ENCODE data around the gene MROH9.
"Not testable (repeated sequence)": the region's sequence is repeated elsewhere in the genome, so short reads cannot be mapped to it uniquely, and the experiment has no call there.

The MROH9 gene

DNA sequence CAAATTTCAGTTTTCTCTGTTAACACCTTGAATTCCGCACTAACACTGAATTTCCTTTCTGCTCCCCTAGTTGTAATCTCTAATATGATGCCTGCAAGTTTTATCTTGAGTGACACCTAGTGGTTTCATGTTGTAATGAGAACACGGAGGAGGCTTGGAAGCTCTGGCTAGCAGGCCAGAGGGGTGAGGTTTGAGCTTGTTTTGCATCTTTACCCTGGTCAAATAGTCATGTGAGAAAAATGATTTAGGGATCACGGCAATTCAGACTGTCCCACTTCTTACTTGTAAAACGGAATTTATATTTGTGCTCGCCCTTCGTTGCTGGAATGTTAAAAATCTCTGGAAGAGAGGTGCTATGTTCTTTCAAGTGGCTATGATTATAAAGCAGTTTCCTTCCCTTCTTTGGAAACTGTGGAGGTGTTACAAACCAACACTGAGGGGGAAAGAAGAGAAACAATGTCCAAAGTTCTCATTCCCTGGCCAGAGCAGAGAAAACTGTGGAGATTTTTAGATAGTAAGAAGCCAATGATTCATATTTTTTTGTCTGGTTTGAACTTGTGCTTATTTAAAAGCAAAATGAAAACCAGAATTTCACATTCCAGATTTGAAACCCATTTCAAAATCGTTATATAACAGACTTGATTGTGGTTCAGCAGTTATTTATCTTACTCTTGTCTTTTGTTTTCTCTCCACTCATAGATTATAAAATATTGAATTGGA, 5.3 kb upstream of the MROH9 start:
- H3K9me3 Mint-ChIP-seq, result no peaks in the 10 kb centered on the region
- no peaks in the 10 kb centered on the region for H3K36me3 Mint-ChIP-seq (ENCODE audit: low read depth)
- H3K4me3 Mint-ChIP-seq, result no peak overlapping the region
- H3K27me3 Mint-ChIP-seq, result peaks cover 6% of the 10 kb centered on the region
- H3K27ac Mint-ChIP-seq, result no peak overlapping the region
- DNase-seq, result no peak
- peaks cover 1% of the 10 kb centered on the region for H3K4me1 Mint-ChIP-seq (ENCODE audit: low read depth)

DNA sequence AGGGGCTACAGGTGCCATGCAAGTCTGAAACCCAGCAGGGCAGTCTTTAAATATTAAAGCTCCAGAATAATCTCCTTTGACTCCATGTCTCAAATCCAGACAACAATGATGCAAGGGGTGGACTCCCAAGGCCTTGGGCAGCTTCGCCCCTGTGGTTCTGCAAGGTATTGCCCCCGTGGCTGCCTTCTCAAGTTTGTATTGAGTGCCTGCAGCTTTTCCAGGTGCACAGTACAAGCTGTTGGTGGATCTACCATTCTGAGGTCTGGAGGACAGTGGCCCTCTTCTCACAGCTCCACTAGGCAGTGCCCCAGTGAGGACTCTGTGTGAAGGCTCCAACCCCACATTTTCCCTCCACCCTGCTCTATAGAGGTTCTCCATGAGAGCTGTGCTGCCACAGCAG, 3.7 kb upstream of the MROH9 start:
- Mint-ChIP-seq H3K4me3 (no peak overlapping the region), H3K9me3 (no peaks in the 10 kb centered on the region), H3K27me3 (peaks cover 6% of the 10 kb centered on the region), H3K4me1 (ENCODE audit: low read depth) (peaks cover 1% of the 10 kb centered on the region), H3K27ac (no peak overlapping the region), H3K36me3 (ENCODE audit: low read depth) (no peaks in the 10 kb centered on the region)
- DNase-seq, result no peak

DNA sequence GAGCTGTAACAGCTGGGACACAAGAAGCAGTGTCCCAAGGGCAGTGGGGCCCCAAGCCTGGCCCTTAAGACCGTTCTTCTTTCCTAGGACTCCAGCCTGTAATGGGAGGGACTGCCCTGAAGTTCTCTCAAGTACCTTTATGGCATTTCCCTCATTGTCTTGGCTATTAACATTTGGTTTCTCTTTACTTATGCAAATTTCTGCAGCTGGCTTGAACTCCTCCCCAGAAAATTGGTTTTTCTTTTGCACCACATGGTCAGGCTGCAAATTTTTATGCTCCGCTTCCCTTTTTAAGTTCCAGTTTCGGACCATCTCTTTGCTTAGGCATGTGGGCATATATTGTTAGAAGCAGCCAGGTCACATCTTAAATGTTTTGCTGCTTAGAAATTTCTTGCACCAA, 3.1 kb upstream of the MROH9 start:
- no peak for DNase-seq
- no peak overlapping the region for H3K27ac Mint-ChIP-seq
- H3K4me3 Mint-ChIP-seq, result no peak overlapping the region
- H3K4me1 Mint-ChIP-seq (ENCODE audit: low read depth), result peaks cover 1% of the 10 kb centered on the region
- H3K36me3 Mint-ChIP-seq (ENCODE audit: low read depth), result no peaks in the 10 kb centered on the region
- no peaks in the 10 kb centered on the region for H3K9me3 Mint-ChIP-seq
- peaks cover 6% of the 10 kb centered on the region for H3K27me3 Mint-ChIP-seq

DNA sequence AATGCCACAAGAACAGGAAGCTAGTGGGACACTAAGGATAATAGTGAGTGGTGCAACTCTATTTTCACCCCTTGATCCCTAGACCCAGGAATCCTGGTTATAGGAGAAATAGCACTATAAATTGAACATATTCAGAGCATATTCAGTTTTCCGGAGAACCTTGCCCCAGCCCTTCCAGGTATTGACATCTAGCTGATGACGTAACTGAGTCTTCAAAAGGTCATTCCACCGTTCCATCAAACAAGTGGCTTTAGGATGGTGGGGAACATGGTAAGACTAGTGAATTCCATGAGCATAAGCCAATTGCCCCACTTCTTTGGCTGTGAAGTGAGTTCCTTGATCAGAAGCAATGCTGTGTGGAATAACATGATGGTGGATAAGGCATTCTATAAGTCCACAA, 2.9 kb downstream of the MROH9 start:
- Mint-ChIP-seq H3K4me1 (ENCODE audit: low read depth) (no peaks in the 10 kb centered on the region), H3K27me3 (peaks cover 35% of the 10 kb centered on the region), H3K4me3 (no peak overlapping the region), H3K36me3 (ENCODE audit: low read depth) (no peaks in the 10 kb centered on the region), H3K9me3 (no peaks in the 10 kb centered on the region), H3K27ac (no peak overlapping the region)
- DNase-seq, result no peak

DNA sequence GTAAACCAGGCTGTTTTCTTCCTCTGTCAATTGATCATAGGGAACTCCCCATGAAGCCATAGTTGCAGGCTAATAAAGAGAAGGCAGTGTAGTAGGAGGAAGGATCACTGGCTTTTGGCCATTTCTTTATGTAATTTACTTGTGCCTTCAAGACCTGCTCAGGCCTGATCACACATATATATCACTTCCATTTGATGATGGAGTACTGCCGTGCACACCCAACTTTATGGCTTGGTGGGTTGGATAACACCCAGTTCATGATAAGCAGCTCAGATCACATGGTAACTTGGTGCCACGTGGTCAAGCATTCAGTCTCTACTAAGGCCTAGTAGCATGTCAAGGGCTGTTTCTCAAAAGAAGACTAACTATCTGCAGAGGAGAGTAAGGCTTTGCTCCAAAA, 4.1 kb downstream of the MROH9 start:
- no peaks in the 10 kb centered on the region for H3K9me3 Mint-ChIP-seq
- no peak for DNase-seq
- no peak overlapping the region for H3K27ac Mint-ChIP-seq
- no peaks in the 10 kb centered on the region for H3K4me1 Mint-ChIP-seq (ENCODE audit: low read depth)
- H3K27me3 Mint-ChIP-seq, result peaks cover 35% of the 10 kb centered on the region
- no peak overlapping the region for H3K4me3 Mint-ChIP-seq
- no peaks in the 10 kb centered on the region for H3K36me3 Mint-ChIP-seq (ENCODE audit: low read depth)

DNA sequence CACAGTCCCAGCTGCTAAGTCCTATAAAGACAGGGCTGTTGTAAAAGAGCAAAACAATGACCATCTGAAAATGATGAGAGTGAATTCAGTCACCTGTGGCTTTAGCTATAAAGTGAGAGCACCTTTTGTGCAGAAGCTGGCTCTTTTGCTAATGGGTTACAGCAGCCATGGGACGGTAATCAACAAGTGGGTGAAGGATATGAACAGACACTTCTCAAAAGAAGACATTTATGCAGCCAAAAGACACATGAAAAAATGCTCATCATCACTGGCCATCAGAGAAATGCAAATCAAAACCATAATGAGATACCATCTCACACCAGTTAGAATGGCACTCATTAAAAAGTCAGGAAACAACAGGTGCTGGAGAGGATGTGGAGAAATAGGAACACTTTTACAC, 16.4 kb downstream of the MROH9 start:
- H3K9me3 Mint-ChIP-seq; H3K27ac Mint-ChIP-seq; H3K36me3 Mint-ChIP-seq (ENCODE audit: low read depth); H3K4me3 Mint-ChIP-seq; DNase-seq; H3K4me1 Mint-ChIP-seq (ENCODE audit: low read depth): not testable (repeated sequence)
- peaks cover 14% of the 10 kb centered on the region for H3K27me3 Mint-ChIP-seq

DNA sequence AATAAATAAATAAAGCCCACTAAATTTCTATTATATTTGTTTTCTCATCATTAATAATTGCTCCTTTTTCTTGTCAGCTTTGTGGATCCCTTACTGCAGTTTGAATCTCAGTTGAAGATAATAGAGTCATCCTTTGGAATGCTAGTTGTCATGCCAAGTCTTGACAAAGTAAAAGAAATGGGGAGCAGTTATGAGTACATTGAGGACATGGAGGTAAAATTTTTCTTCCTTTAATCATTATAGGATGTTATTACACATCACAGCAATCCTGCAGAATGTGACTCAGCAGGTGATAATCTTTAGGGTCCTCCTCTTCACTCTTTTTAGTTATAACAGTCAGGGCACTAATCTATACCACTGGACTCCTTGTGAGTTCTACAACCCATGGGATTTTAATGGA, 24.1 kb downstream of the MROH9 start:
- DNase-seq, result no peak
- Mint-ChIP-seq H3K4me3 (no peak overlapping the region), H3K36me3 (ENCODE audit: low read depth) (no peaks in the 10 kb centered on the region), H3K27me3 (peaks cover 22% of the 10 kb centered on the region), H3K27ac (no peak overlapping the region), H3K9me3 (no peaks in the 10 kb centered on the region), H3K4me1 (ENCODE audit: low read depth) (no peaks in the 10 kb centered on the region)

DNA sequence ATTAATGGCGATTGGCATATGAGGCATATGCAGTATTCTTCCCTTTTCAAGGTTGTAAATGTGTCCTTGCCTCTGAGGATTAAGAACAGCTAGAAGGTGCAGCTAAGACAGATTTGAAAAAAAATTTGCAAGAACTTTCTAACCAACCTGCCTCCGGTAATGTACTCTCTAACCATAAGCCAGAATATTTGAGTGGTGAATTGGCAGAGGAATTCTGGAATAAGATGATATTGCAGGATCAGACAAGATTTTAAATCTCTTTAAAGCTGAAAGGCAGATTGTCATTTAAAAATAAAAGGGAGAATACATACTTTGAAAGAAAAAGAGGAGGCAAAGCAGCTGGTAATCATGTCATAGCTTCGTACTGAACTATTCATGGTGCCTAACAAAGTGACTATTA, 29.2 kb downstream of the MROH9 start:
- H3K4me3 Mint-ChIP-seq, result no peak overlapping the region
- H3K4me1 Mint-ChIP-seq (ENCODE audit: low read depth), result no peaks in the 10 kb centered on the region
- no peak overlapping the region for H3K27ac Mint-ChIP-seq
- no peak for DNase-seq
- peaks cover 38% of the 10 kb centered on the region for H3K27me3 Mint-ChIP-seq
- H3K9me3 Mint-ChIP-seq, result no peaks in the 10 kb centered on the region
- H3K36me3 Mint-ChIP-seq (ENCODE audit: low read depth), result no peaks in the 10 kb centered on the region

DNA sequence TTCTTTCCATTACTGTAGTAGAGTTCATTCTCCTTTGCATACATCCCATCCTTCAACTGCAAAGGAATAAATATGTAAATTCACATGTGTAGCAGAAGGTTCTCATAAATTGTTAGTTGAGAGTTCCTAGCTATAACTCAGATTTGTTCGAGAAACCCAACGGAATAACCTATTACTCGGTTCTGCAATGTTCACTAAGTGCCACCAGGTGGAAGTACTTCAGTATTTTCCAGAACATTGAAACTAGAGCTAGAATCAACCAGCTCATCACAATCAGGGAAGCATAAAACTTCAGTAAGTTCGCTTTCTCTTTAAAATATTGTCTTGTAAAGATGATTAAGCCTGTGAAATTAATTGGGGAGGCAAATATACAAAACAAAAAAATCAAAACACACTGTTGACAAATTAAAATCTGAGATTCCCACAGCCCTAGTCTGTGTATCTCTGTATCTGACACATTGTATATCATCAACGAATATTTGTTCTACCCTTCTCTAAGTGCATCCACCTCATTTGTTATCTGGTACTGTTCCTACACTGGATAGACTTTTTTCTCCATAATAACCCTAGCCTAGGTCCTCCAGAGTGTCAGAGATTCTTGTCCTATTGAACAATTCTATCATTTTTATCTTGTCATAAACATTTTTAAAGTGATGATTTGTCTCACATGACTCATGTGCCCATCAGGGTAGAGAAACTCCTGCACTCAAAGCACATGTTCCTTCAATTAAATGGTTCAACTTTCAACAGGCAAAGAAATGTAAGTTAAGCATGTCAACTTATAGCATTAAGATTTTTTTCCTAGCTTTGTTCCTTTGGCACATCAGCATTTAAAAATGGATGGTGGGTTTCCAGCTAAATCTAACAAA, 31.9 kb downstream of the MROH9 start:
- no peak for DNase-seq
- Mint-ChIP-seq H3K4me3 (no peak overlapping the region), H3K4me1 (ENCODE audit: low read depth) (no peaks in the 10 kb centered on the region), H3K27me3 (peaks cover 36% of the 10 kb centered on the region), H3K36me3 (ENCODE audit: low read depth) (no peaks in the 10 kb centered on the region), H3K9me3 (no peaks in the 10 kb centered on the region), H3K27ac (no peak overlapping the region)

DNA sequence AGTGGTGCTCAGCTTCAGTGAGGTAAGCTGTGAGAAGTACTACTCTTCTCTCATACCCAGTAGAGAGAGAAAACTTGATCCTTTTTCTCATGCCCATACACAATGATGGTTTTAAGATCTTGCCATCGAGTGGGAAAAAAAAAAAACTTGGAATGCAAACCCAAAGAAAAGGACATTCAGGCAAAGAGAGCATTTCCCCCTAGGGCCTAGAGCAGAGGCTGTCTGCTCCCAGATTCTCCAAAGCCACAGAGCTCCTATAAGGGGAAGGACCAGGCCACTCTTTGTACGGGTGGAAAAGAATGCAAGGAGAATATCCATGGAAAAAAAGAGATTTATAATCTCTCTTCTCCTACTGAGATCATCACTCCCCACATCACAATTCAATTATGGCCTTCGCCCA, 34.9 kb downstream of the MROH9 start:
- Mint-ChIP-seq H3K36me3 (ENCODE audit: low read depth) (no peaks in the 10 kb centered on the region), H3K4me3 (no peak overlapping the region), H3K9me3 (no peaks in the 10 kb centered on the region), H3K27ac (no peak overlapping the region), H3K4me1 (ENCODE audit: low read depth) (no peaks in the 10 kb centered on the region), H3K27me3 (peaks cover 29% of the 10 kb centered on the region)
- no peak for DNase-seq

DNA sequence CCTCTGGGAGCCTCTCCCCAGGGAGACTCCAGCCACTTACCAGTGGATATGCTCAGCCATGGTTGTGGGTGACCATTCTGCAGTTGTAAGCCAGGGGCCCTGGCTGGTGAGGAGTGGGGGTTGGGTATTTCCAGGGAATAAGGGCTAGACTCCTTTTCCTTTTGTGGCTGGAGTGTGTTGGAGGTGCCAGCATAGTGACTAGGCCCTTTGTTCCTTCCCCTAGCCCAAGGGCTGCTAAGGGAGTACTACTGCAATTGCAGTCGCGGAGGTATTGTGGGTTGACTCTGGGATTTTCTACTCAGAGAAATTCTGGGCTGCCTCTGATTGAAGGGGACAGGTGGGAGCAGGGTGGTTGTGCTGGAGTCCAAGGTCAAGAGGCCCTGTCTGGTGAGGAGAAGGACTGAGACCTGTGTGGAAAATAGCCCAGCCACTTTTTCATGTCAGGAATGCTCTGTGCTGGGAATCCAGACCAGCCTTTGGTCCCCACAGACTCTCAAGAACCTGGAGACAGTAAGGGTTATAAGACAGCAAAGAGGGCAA, 43.1 kb downstream of the MROH9 start:
- H3K27ac Mint-ChIP-seq, result no peak overlapping the region

DNA sequence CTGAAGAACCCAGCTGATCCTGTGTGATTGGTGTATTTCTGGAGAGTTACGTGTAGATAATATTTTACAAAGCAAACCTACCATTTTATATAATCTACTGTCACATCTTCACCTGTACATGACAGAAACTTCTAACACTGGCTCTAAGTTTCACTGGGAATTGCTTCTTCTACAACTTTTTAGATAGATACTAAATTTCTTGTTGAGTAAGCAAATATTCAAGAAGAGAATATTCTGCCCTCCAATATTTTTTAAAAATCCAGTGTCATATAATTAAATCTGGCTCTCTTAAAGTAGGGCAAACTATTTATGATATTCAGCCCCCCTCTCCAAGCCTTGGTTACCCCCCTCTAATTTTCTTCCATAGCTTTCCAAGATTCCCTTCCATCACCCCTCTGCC, 50.1 kb downstream of the MROH9 start:
- no peak for DNase-seq
- no peaks in the 10 kb centered on the region for H3K36me3 Mint-ChIP-seq (ENCODE audit: low read depth)
- H3K27me3 Mint-ChIP-seq, result peaks cover 9% of the 10 kb centered on the region
- no peak overlapping the region for H3K4me3 Mint-ChIP-seq
- H3K27ac Mint-ChIP-seq, result no peak overlapping the region
- peaks cover 4% of the 10 kb centered on the region for H3K4me1 Mint-ChIP-seq (ENCODE audit: low read depth)
- H3K9me3 Mint-ChIP-seq, result no peaks in the 10 kb centered on the region

More for the DNA sequence above, 43.1 kb downstream of the MROH9 start:
- no peak for DNase-seq
- peaks cover 7% of the 10 kb centered on the region for H3K9me3 Mint-ChIP-seq
- peaks cover 25% of the 10 kb centered on the region for H3K27me3 Mint-ChIP-seq
- no peaks in the 10 kb centered on the region for H3K36me3 Mint-ChIP-seq (ENCODE audit: low read depth)
- no peak overlapping the region for H3K4me3 Mint-ChIP-seq
- no peaks in the 10 kb centered on the region for H3K4me1 Mint-ChIP-seq (ENCODE audit: low read depth)

DNA sequence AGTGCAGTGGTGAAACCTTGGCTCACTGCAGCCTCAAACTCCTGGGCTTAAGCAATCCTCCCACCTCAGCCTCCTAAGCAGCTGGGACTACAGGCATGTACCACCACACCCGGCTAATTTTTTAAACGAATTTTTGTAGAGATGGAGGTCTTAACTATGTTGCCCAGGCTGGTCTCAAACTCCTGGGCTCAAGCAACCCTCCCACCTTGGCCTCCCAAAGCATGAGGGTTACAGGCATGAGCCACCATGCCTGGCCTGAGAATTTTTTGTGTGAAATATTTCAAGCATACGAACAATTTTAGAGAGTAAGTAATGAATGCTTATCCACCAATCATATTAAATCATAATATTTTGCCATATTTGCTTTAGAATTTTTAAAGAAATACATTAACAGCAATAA, 51.6 kb downstream of the MROH9 start:
- Mint-ChIP-seq H3K27me3 (peaks cover 2% of the 10 kb centered on the region), H3K4me1 (ENCODE audit: low read depth) (peaks cover 4% of the 10 kb centered on the region), H3K4me3 (no peak overlapping the region), H3K27ac (no peak overlapping the region), H3K9me3 (no peaks in the 10 kb centered on the region), H3K36me3 (ENCODE audit: low read depth) (no peaks in the 10 kb centered on the region)
- no peak for DNase-seq

DNA sequence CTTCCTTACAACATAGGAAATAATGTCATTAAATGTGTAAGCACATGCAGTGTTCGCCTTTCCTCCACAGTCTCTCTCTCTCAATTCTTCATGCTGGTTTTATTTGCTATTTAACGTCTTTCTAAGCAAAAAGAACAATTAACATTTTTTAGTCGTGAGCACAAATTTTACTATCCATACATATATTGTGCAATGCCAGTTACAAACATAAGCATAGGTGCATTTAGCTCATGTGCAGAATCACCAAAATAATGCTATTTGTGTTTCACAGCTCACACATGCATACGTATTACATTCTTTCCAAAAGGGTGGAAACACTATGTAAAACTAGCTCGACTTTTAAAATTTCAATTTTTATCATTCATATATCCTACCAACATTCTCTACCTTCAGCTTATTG, 52.1 kb downstream of the MROH9 start:
- Mint-ChIP-seq H3K9me3 (no peaks in the 10 kb centered on the region), H3K27me3 (peaks cover 2% of the 10 kb centered on the region), H3K4me3 (no peak overlapping the region), H3K4me1 (ENCODE audit: low read depth) (peaks cover 4% of the 10 kb centered on the region), H3K27ac (no peak overlapping the region), H3K36me3 (ENCODE audit: low read depth) (no peaks in the 10 kb centered on the region)
- no peak for DNase-seq

DNA sequence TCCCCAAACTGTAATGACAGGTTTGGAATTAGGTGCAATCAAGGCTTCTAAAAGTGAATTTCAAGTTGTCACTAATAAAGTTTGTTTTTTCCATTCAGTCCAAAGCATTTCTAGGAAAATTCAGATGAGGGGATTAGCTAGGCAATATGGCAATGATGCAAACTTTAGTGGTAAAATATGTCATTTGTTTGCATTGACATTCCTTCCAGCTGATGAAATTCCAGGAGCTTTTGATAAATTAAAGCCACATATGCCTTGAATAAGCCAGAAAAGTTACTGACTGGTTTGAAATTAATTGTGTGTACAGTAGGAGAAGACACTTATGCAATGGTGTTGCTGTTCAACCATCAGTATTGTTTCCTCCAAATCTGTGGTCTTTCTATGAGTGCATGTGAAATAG, 57.8 kb downstream of the MROH9 start:
- Mint-ChIP-seq H3K4me1 (ENCODE audit: low read depth) (no peaks in the 10 kb centered on the region), H3K4me3 (no peak overlapping the region), H3K27me3 (peaks cover 5% of the 10 kb centered on the region), H3K36me3 (ENCODE audit: low read depth) (no peaks in the 10 kb centered on the region), H3K9me3 (no peaks in the 10 kb centered on the region), H3K27ac (no peak overlapping the region)
- DNase-seq, result no peak

Measured in activated T-cell treated with anti-CD3 and anti-CD28 coated beads, Interleukin-2, amount 50 U/mL, for 24 hours (primary cell).